Testis (tissue), 2 donors: Measurements from ENCODE around the gene GATAD2B.

Experiments
- POLR2A ChIP-seq: fragments of 450-650 bp; IDR thresholded peaks from one replicate; pipeline ENCODE4 v1.6.1; 2017; ENCODE audit warnings: antibody characterized with exemption, mild to moderate bottlenecking, moderate library complexity
- TF ChIP-seq, protein P1 (sequence below), 3 experiments: fragments of 450-650 bp in 2 of 3; fragments of 200-600 bp in 1 of 3; sonication (generic) in 1 of 3; IDR thresholded peaks; one replicate each; pipeline ENCODE4 v1.5.1; 2016 to 2019; ENCODE audit warnings: antibody characterized with exemption in 3 of 3, mild to moderate bottlenecking in 2 of 3, moderate library complexity in 1 of 3

DNA sequence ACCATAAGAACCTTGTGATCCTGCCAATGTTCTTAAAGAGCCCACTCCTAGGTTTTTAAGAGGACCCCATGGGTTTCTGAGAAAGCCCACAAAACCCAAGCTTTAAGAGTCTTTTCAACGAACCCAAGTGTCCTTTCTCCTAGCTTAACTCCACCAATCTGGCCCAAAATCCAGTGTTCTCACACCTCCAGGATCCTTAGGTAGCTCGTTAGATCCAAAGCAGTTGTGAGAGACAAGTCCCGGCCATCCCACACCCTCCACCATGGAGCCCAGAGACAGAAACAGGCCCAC is 22.0 kb upstream of the GATAD2B start:
- TF ChIP-seq, protein P1, sequence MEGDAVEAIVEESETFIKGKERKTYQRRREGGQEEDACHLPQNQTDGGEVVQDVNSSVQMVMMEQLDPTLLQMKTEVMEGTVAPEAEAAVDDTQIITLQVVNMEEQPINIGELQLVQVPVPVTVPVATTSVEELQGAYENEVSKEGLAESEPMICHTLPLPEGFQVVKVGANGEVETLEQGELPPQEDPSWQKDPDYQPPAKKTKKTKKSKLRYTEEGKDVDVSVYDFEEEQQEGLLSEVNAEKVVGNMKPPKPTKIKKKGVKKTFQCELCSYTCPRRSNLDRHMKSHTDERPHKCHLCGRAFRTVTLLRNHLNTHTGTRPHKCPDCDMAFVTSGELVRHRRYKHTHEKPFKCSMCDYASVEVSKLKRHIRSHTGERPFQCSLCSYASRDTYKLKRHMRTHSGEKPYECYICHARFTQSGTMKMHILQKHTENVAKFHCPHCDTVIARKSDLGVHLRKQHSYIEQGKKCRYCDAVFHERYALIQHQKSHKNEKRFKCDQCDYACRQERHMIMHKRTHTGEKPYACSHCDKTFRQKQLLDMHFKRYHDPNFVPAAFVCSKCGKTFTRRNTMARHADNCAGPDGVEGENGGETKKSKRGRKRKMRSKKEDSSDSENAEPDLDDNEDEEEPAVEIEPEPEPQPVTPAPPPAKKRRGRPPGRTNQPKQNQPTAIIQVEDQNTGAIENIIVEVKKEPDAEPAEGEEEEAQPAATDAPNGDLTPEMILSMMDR (IDR thresholded peaks at IDR 0.05), result no peak
- no peak for TF ChIP-seq POLR2A
